NCI-H1417 treated with DMSO at 0.1 percent for 48 hours (cell line): Measurements from ENCODE around the gene DDX54.

Experiments used
- DNase-seq: peaks from one replicate; lab custom pipeline; 2025; lab: John Stamatoyannopoulos, UW

Gene DDX54

DNA sequence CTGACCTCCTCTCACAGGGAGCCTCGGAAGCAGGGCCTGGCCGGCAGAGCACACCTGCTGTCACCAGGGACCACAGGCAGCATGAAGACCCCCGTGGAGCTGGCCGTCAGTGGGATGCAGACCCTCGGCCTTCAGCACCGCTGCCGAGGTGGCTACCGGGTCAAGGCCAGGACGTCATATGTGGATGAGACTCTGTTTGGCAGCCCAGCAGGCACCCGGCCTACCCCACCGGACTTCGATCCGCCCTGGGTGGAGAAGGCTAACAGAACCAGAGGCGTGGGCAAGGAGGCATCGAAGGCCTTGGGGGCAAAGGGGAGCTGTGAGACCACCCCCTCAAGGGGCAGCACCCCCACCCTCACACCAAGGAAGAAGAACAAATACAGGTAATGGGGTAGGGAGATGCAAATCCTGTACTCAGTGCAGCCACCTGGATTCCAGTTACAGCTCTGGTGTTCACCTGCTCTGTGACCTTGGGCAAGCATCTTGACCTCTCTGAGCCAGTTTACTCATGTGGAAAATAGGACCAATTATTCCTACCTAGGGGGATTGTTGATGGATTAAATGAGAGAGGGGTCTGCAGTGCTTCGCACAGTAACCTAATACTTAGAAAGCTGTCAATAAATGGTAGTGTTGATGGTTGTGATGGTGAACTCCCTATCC lies 1.5 kb upstream of the DDX54 start:
- no peak for DNase-seq

- no peak for DNase-seq
Observed at GRCh38 chr12:113186033-113186365, 721 bp upstream of the DDX54 start.

DNA sequence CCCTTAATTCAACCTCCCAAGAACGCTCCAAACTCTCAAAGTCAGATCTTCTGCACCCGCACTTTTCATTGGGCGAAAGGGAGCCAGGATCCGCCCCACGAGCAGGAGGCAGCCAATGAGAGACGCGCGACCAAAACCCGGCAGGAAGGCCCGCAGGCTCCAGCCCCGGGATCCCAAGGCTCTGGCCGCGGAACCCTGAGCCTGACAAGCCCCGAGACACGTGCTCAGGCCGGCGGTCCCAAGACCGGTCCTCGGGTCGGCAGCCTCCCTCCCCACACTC lies 438 bp downstream of the DDX54 start:
- DNase-seq = peak; percentile 10

- DNase-seq = no peak
Observed at GRCh38 chr12:113184098-113184899, 979 bp downstream of the DDX54 start.

GRCh38 chr12:113183030-113183589 lies 2.2 kb downstream of the DDX54 start:
- no peak for DNase-seq

GRCh38 chr12:113181975-113182374 lies 3.3 kb downstream of the DDX54 start:
- no peak for DNase-seq

DNA sequence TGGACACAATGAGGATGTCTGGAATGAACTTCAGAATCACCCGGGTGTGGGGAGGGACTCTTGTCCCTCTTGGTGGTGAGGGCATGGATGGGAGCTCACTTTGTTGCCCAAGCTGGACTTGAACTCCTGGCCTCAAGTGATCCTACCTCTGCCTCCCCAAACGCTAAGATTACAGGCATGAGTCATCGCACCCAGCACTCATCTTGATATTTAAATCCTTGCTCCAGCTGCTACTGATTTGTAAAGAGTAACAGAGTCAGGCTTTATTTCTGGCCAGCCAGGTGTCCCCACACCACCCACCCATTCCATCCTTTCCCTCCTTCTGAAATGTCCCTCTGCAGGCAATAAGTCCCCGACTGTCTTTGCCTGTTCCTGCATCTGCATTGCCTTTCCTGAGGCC lies 4.9 kb downstream of the DDX54 start:
- DNase-seq = no peak

GRCh38 chr12:113179023-113179422 lies 6.3 kb downstream of the DDX54 start:
- DNase-seq = no peak

DNA sequence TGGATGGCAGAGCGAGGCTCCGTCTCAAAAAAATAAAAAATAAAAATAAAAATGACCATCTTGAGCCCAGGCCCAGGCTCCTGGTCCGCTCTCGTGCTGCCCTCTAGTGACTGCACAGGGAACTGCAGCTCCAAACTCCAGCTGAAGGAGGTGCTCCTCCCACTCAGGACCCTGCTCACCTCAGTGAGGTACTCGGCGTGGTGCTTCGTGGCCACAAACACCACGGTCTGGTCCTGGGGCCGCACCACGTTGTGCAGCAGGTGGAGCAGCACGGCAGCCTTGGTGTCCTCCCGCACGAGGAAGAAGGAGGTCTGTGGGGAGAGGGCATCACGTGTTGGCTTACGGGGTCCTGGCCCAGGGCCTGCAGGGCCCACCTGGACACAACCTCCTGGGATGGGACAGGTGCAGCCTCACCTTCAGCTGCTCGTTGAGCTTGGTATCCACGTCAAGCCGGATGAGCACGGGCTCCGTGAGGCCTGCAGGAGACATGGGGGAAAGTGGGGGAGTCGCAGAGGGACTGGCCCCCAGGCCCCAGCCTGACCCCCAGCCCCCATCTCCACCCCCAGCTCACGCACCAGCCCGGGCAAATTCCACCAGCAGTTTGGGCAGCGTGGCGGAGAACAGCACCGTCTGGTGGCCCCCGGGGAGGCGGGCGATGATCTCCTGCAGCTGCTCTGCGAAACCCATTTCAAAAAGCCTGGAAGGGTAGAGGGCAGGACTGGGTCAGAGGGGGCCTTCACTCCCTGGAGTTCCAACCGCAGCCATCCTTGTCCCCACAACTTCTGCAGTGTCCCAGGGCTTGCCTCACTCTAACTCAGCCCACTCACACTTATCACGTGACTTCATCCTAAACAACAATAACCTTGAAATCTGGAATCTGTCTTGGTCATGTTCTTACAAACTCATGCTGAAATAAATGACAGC lies 10.6 kb downstream of the DDX54 start:
- DNase-seq = no peak

DNA sequence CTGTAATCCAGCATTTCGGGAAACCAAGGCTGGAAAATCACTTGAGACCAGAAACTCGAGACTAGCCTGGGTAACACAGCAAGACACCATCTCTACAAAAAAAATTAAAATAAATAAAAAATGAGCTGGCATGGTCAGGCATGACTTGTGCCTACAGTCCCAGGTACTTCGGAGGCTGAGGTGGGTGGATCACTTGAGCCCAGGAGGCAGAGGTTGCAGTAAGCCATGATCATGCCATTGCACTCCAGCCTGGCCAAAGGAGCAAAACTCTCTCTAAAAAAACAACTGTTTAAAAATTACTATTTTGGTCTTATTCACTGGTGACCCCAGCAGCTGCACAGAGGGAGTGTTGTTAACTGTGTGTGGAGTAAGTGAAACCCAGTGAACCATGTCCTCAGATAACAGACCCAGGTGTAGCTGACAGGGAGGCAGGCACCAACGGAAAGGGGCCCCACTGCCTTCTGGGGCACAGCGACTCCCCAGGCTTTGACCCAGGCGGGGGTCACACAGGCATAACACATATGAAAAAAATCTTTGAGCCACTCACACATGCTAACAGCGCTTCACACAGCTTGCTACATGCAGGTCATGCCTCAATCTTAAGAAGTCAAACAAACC lies 12.1 kb downstream of the DDX54 start:
- no peak for DNase-seq

GRCh38 chr12:113172185-113172584 lies 13.1 kb downstream of the DDX54 start:
- DNase-seq = no peak

- DNase-seq = no peak
Observed at GRCh38 chr12:113171543-113171942, 13.7 kb downstream of the DDX54 start.

GRCh38 chr12:113170926-113171325 lies 14.4 kb downstream of the DDX54 start:
- no peak for DNase-seq

- DNase-seq = no peak
Observed at GRCh38 chr12:113170457-113170856, 14.8 kb downstream of the DDX54 start.

GRCh38 chr12:113169697-113170096 lies 15.6 kb downstream of the DDX54 start:
- DNase-seq = no peak

GRCh38 chr12:113167868-113168267 lies 17.4 kb downstream of the DDX54 start:
- DNase-seq = no peak

DNA sequence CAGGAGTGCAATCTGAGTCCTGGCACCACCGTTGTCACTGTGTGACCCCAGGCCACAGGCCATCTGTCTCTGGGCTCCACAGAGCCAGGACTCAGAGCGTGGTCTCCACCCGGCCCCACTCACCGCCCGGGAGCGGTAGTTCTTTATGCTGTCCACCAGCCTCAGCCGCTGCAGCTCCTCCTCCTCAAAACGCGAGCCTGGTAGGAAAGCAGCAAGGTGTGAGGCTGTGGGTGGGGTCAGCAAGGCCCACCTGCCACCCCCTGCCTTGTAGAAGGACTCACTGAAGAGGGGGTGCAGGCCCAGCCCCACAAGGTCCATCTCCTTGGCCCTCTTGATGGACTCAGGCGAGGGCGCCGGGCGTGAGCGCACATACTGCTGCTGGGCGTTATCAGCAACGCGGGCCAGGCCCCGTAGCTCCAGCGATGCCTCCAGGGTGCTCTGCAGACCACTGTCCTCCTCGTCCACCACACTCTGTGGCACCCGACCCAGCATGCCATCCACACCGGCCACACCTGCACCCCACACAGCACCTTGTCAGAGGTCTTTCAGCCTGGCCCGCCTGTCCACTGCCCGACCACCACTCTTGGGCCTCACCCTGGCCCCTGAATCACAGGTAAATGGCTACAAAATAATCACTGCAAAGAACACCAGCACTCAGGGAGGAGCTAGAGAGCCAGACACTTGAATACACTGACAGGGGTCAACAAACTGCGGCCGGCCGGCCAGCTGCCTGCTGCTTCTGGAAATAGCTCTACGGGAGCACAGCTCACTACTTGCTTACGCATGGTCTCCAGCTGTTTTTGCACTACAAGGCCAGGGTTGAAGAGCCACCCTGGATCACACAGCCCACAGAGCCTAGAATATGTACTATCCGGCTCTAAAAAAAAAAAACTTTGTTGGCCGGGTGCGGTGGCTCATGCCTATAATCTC lies 19.5 kb downstream of the DDX54 start:
- no peak for DNase-seq

- no peak for DNase-seq
Observed at GRCh38 chr12:113164014-113164413, 21.3 kb downstream of the DDX54 start.

DNA sequence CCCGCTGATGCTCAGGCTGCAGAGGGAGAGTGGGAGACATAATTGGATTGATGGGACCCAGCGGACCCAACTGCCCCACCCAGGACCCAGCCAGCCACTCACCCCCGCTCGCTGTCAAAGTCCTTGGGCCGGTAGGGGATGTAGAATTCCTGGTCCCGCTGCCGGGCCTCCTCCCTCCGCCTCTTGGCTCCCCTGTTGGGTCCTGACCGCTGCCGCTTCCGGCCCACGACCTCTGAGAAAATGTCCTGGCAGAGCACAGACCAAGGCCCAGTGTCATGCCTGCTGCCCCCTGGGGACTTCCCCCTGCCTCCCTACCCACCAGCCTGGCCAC lies 22.3 kb downstream of the DDX54 start:
- DNase-seq = no peak

DNA sequence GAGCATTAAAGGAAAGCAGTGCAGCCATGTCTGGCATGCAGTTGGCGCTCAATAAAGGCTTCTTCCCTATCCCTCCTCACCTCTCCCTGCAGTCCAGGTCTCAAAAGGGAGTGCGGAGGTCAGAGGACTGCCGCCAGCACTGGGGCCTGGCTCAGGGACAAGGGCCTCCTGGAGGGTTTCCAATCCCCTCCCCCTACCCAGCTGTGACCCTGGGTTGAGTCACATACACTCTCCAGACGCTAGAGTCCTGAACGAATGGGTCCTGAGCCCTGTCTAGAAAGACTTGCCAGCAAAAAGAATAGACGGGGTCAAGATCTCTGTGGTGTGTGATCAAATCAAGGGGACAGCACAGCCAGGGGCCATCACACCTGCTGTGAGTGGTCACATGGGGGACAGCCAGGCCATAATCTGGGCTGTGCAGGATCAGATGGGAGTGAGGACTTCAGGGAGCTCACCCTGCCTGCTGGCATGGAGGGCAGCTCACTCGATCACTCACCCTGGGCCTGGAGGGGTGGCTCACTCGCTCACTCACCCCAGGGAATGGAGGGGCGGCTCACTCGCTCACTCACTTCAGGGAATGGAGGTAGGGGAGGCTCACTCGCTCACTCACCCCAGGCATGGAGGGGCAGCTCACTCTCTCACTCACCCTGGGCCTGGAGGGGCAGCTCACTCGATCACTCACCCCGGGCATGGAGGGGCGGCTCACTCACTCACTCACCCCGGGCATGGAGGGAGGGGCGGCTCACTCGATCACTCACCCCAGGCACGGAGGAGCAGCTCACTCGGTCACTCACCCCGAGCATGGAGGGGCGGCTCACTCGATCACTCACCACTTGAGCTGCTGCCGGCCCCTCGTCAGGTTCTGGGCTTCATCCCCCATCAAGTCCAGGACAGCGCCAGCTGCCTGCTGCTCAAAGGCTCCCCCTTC lies 22.9 kb downstream of the DDX54 start:
- DNase-seq = no peak
